HepG2 (cell line): ENCODE data around the gene GGTA1. TPM values are rescaled to one million over a fixed set of nuclear protein-coding genes. Genes with fewer than 3 reads are reported as not detected.

Source experiments
- ESRRA ChIP-seq: sonication (generic); formaldehyde crosslinking; IDR thresholded peaks from 2 replicates; pipeline ENCODE4 v1.5.1; 2020; ENCODE audit warnings: mild to moderate bottlenecking, low read depth, missing genetic modification reagents
- HNRNPK ChIP-seq: fragments of 200-400 bp; formaldehyde crosslinking; IDR thresholded peaks from 2 replicates; pipeline ENCODE4 v1.6.1; 2018; ENCODE audit warnings: low read length, low read depth, moderate library complexity, mild to moderate bottlenecking; ENCODE audit not compliant: poor library complexity, severe bottlenecking
- NFKBIZ ChIP-seq: IDR thresholded peaks from 2 replicates; pipeline ENCODE4 v1.6.1; 2018; ENCODE audit warnings: missing genetic modification reagents, missing compliant biosample characterization
- NKX3-1 ChIP-seq: sonication (generic); formaldehyde crosslinking; IDR thresholded peaks from 2 replicates; pipeline ENCODE4 v1.5.0; 2020; ENCODE audit warnings: missing genetic modification reagents
- SIN3B ChIP-seq: fragments of 150-350 bp; IDR thresholded peaks from 2 replicates; pipeline ENCODE4 v1.6.1; 2014; ENCODE audit warnings: low read length
- SMARCE1 ChIP-seq: fragments of 450-650 bp; IDR thresholded peaks from 2 replicates; pipeline ENCODE4 v1.6.1; 2017; ENCODE audit warnings: borderline replicate concordance
- ZFP90 ChIP-seq: sonication (generic); formaldehyde crosslinking; IDR thresholded peaks from 2 replicates; pipeline ENCODE4 v1.8.0; 2022; ENCODE audit warnings: missing genetic modification reagents, mild to moderate bottlenecking, inconsistent platforms, borderline replicate concordance
- polyA plus RNA-seq, 8 experiments: library from polyadenylated mRNA; depleted of rRNA in 3 of 8; stranded (reverse) in 7 of 8; unstranded in 1 of 8; fragments of >200 nt; fragmentation: Illumina TruSeq in 4 of 8; extraction: Trizol in 4 of 8; gene quantifications; 2 replicates each; pipeline versions ENCODE4 v1.2.1 to v1.2.3, GENCODE V29; 2011 to 2016; ENCODE audit warnings: low read depth in 4 of 8, missing spikeins in 1 of 8, mixed read lengths in 1 of 8; ENCODE audit not compliant: insufficient read depth in 1 of 8
- total RNA-seq, 5 experiments: library from RNA; depleted of rRNA; stranded (reverse); fragments of >200 nt; fragmentation: Illumina TruSeq; extraction: Trizol; gene quantifications; 2 replicates each; pipeline ENCODE4 v1.2.3, GENCODE V29; 2016; ENCODE audit warnings: low read depth in 1 of 5
- TF ChIP-seq, protein P1 (sequence below): fragments of 450-650 bp; IDR thresholded peaks from 2 replicates; pipeline ENCODE4 v1.6.1; 2017
- TF ChIP-seq, protein P2 (sequence below): sonication (generic); formaldehyde crosslinking; conservative IDR thresholded peaks from 2 replicates; pipeline ENCODE4 v1.4.0; 2020; ENCODE audit warnings: missing genetic modification reagents
- TF ChIP-seq, protein P3 (sequence below): sonication (generic); formaldehyde crosslinking; IDR thresholded peaks from 2 replicates; pipeline ENCODE4 v1.8.0; 2022; ENCODE audit warnings: mild to moderate bottlenecking, missing genetic modification reagents, moderate library complexity

Gene GGTA1
- total and polyA plus RNA-seq, 2 of the 13 experiments (the other 11 are each of a cell fraction or from before 2014, with no cell fraction given) = not detected

DNA sequence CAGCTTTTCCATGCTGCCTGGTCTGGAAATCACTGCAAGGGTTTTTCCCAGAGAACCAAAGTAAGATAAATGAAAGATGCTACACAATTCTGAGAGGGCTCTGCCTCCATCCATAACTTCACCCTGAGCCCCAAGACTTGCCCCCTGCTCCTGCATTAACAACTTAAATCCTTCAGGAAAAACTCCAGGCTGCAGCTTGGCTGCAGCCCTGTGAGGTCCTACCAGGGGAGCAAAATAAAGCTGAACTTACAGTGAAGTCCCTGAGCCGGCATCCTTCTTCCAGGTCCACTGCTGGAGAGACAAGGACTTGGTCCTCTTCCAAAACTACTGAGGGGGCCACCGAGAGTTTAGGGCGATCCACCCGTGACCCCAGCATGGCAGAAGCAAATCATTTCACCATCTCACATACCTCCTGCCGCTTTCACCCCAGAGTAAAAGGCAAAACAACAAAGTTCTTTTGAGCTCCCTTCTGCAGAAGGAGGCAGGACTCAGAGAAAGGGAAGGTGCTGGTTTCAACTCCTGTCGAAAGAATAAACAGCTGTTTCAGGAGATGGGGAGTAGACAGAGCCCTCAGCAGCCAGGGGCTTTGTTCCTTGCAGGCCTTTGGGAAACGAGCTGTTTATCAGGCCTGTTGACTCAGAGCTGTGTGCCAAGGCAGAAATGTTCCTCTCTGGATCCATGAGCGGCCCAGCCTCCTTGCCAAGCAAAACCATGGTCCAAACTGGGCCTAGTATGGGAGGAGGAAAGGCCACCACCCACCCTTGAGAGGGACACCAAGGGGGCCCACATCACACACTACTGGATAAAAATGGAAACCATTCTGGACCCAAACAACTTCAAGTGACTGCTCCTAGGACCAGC lies 20.6 kb downstream of the GGTA1 start (continued):
- TF ChIP-seq, protein P1, sequence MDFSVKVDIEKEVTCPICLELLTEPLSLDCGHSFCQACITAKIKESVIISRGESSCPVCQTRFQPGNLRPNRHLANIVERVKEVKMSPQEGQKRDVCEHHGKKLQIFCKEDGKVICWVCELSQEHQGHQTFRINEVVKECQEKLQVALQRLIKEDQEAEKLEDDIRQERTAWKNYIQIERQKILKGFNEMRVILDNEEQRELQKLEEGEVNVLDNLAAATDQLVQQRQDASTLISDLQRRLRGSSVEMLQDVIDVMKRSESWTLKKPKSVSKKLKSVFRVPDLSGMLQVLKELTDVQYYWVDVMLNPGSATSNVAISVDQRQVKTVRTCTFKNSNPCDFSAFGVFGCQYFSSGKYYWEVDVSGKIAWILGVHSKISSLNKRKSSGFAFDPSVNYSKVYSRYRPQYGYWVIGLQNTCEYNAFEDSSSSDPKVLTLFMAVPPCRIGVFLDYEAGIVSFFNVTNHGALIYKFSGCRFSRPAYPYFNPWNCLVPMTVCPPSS = no peak
- TF ChIP-seq NKX3-1 (no peak), HNRNPK (no peak), ZFP90 (no peak), NFKBIZ (CRISPR knock-in tag) (no peak), SMARCE1 (no peak), SIN3B (no peak), ESRRA (CRISPR knock-in tag) (no peak)
- TF ChIP-seq, protein P2, sequence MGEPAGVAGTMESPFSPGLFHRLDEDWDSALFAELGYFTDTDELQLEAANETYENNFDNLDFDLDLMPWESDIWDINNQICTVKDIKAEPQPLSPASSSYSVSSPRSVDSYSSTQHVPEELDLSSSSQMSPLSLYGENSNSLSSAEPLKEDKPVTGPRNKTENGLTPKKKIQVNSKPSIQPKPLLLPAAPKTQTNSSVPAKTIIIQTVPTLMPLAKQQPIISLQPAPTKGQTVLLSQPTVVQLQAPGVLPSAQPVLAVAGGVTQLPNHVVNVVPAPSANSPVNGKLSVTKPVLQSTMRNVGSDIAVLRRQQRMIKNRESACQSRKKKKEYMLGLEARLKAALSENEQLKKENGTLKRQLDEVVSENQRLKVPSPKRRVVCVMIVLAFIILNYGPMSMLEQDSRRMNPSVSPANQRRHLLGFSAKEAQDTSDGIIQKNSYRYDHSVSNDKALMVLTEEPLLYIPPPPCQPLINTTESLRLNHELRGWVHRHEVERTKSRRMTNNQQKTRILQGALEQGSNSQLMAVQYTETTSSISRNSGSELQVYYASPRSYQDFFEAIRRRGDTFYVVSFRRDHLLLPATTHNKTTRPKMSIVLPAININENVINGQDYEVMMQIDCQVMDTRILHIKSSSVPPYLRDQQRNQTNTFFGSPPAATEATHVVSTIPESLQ (CRISPR knock-in tag) = no peak
- TF ChIP-seq, protein P3, sequence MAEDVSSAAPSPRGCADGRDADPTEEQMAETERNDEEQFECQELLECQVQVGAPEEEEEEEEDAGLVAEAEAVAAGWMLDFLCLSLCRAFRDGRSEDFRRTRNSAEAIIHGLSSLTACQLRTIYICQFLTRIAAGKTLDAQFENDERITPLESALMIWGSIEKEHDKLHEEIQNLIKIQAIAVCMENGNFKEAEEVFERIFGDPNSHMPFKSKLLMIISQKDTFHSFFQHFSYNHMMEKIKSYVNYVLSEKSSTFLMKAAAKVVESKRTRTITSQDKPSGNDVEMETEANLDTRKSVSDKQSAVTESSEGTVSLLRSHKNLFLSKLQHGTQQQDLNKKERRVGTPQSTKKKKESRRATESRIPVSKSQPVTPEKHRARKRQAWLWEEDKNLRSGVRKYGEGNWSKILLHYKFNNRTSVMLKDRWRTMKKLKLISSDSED (CRISPR knock-in tag) = no peak
